H9 (cell line): ENCODE results near the gene CTXND2. TPM values are rescaled to one million over a fixed set of nuclear protein-coding genes. Genes with fewer than 3 reads are reported as not detected.

ENCODE experiments used
- DNase-seq: peaks from one replicate; pipeline ENCODE4 v3.0.0-alpha.2; 2017
- H2AFZ ChIP-seq: one replicate; pipeline ENCODE4 v1.6.1; 2013; ENCODE audit warnings: mild to moderate bottlenecking, low read length, control low read depth, moderate library complexity
- H2AK5ac ChIP-seq: 2 replicates; pipeline ENCODE4 v1.6.1; 2013; ENCODE audit warnings: low read length, control low read depth, mixed read lengths; ENCODE audit not compliant: insufficient read length
- H2BK120ac ChIP-seq: one replicate; pipeline ENCODE4 v1.6.1; 2013; ENCODE audit warnings: low read depth, mild to moderate bottlenecking, low read length, control low read depth, inconsistent platforms; ENCODE audit not compliant: poor library complexity, severe bottlenecking
- H2BK12ac ChIP-seq: 2 replicates; pipeline ENCODE4 v1.6.1; 2013; ENCODE audit warnings: low read length, control low read depth, mixed read lengths, low read depth; ENCODE audit not compliant: insufficient read length
- H2BK15ac ChIP-seq: 2 replicates; pipeline ENCODE4 v1.6.1; 2013; ENCODE audit warnings: low read depth, low read length, control low read depth
- H2BK20ac ChIP-seq: one replicate; pipeline ENCODE4 v1.6.1; 2013; ENCODE audit warnings: low read depth, mild to moderate bottlenecking, low read length, control low read depth, inconsistent platforms; ENCODE audit not compliant: poor library complexity, severe bottlenecking
- H2BK5ac ChIP-seq: 2 replicates; pipeline ENCODE4 v1.6.1; 2013; ENCODE audit warnings: low read length, control low read depth, mixed read lengths; ENCODE audit not compliant: insufficient read length
- H3K14ac ChIP-seq: 2 replicates; pipeline ENCODE4 v1.6.1; 2013; ENCODE audit warnings: low read length, control low read depth; ENCODE audit not compliant: insufficient read depth
- H3K18ac ChIP-seq: 2 replicates; pipeline ENCODE4 v1.6.1; 2013; ENCODE audit warnings: low read depth, mild to moderate bottlenecking, mixed read lengths, low read length, control low read depth; ENCODE audit not compliant: insufficient read length
- H3K23ac ChIP-seq: 2 replicates; pipeline ENCODE4 v1.6.1; 2013; ENCODE audit warnings: low read length, control low read depth, mixed read lengths, low read depth; ENCODE audit not compliant: insufficient read length
- H3K23me2 ChIP-seq: 2 replicates; pipeline ENCODE4 v1.6.1; 2013; ENCODE audit warnings: low read depth, mild to moderate bottlenecking, mixed read lengths, low read length, control low read depth; ENCODE audit not compliant: insufficient read length, poor library complexity, severe bottlenecking
- H3K27ac ChIP-seq: 2 replicates; pipeline ENCODE4 v1.5.1; 2013; ENCODE audit warnings: low read length, control low read depth, mixed read lengths, low read depth; ENCODE audit not compliant: insufficient read length
- H3K27me3 ChIP-seq: 2 replicates; pipeline ENCODE4 v1.6.1; 2013; ENCODE audit warnings: low read length, control low read depth, inconsistent platforms; ENCODE audit not compliant: insufficient read depth
- H3K4ac ChIP-seq: 2 replicates; pipeline ENCODE4 v1.6.1; 2013; ENCODE audit warnings: low read depth, mild to moderate bottlenecking, control low read depth, inconsistent platforms, low read length, moderate library complexity
- H3K4me1 ChIP-seq: 2 replicates; pipeline ENCODE4 v1.6.1; 2013; ENCODE audit warnings: low read length, control low read depth, inconsistent platforms; ENCODE audit not compliant: insufficient read depth
- H3K4me2 ChIP-seq: 2 replicates; pipeline ENCODE4 v1.6.1; 2013; ENCODE audit warnings: low read length, control low read depth, mixed read lengths; ENCODE audit not compliant: insufficient read length, insufficient read depth
- H3K56ac ChIP-seq: 2 replicates; pipeline ENCODE4 v1.6.1; 2013; ENCODE audit warnings: low read depth, mild to moderate bottlenecking, mixed read lengths, low read length, control low read depth; ENCODE audit not compliant: insufficient read length
- H3K79me1 ChIP-seq: 2 replicates; pipeline ENCODE4 v1.6.1; 2013; ENCODE audit warnings: low read depth, mild to moderate bottlenecking, moderate library complexity, low read length, control low read depth, inconsistent platforms; ENCODE audit not compliant: insufficient read depth, poor library complexity, severe bottlenecking
- H3K79me2 ChIP-seq: 2 replicates; pipeline ENCODE4 v1.6.1; 2013; ENCODE audit warnings: low read length, control low read depth, inconsistent platforms; ENCODE audit not compliant: insufficient read depth
- H3K9ac ChIP-seq: 2 replicates; pipeline ENCODE4 v1.6.1; 2013; ENCODE audit warnings: low read length, control low read depth, mixed read lengths; ENCODE audit not compliant: insufficient read length; ENCODE audit errors: extremely low read depth
- H3K9me3 ChIP-seq: one replicate; pipeline ENCODE4 v1.6.1; 2013; ENCODE audit warnings: low read depth, low read length, inconsistent platforms; ENCODE audit not compliant: control insufficient read depth
- H3T11ph ChIP-seq: one replicate; pipeline ENCODE4 v1.6.1; 2013; ENCODE audit warnings: mild to moderate bottlenecking, low read length, control low read depth, inconsistent platforms
- H4K20me1 ChIP-seq: one replicate; pipeline ENCODE4 v1.6.1; 2013; ENCODE audit not compliant: control insufficient read depth, insufficient read length, insufficient read depth
- H4K5ac ChIP-seq: 2 replicates; pipeline ENCODE4 v1.6.1; 2013; ENCODE audit warnings: low read depth, mild to moderate bottlenecking, mixed read lengths, low read length, control low read depth; ENCODE audit not compliant: insufficient read length
- H4K8ac ChIP-seq: replicated peaks from 2 replicates; pipeline ENCODE4 v1.6.1; 2013; ENCODE audit warnings: low read length, control low read depth, mixed read lengths, low read depth; ENCODE audit not compliant: insufficient read length
- H4K91ac ChIP-seq: 2 replicates; pipeline ENCODE4 v1.6.1; 2013; ENCODE audit warnings: low read depth, mild to moderate bottlenecking, moderate library complexity, mixed read lengths, low read length, control low read depth; ENCODE audit not compliant: insufficient read length
- H3K27ac Mint-ChIP-seq, 3 experiments: 2 replicates in 2 of 3; 3 replicates in 1 of 3; pipeline ENCODE4 v1.8.0; 2020 to 2021; ENCODE audit warnings: mixed read lengths in 3 of 3, mild to moderate bottlenecking in 1 of 3, moderate library complexity in 1 of 3
- H3K27me3 Mint-ChIP-seq: 2 replicates; pipeline ENCODE4 v1.8.0; 2021; ENCODE audit warnings: low read depth, mild to moderate bottlenecking, moderate library complexity, mixed read lengths
- H3K36me3 Mint-ChIP-seq, 3 experiments: 2 replicates in 2 of 3; 3 replicates in 1 of 3; pipeline ENCODE4 v1.8.0; 2020 to 2021; ENCODE audit warnings: low read depth in 3 of 3, mixed read lengths in 3 of 3; ENCODE audit not compliant: insufficient read depth in 1 of 3
- H3K4me1 Mint-ChIP-seq, 2 experiments: 2 replicates each; pipeline ENCODE4 v1.8.0; 2020; ENCODE audit warnings: mixed read lengths in 2 of 2
- H3K4me3 Mint-ChIP-seq, 2 experiments: 2 replicates in 1 of 2; 3 replicates in 1 of 2; pipeline ENCODE4 v1.8.0; 2020 to 2021; ENCODE audit warnings: mild to moderate bottlenecking in 2 of 2, mixed read lengths in 2 of 2, moderate library complexity in 1 of 2
- H3K9me3 Mint-ChIP-seq, 2 experiments: 2 replicates in 1 of 2; 3 replicates in 1 of 2; pipeline ENCODE4 v1.8.0; 2020; ENCODE audit warnings: mild to moderate bottlenecking in 2 of 2, mixed read lengths in 2 of 2, moderate library complexity in 1 of 2
- WGBS: extraction: QIAGEN DNeasy Blood & Tissue Kit; methylation state at CpG from one replicate; pipeline ENCODE4 v1.1.7; 2013; ENCODE audit warnings: missing lambda C conversion rate, low lambda C conversion rate, mixed read lengths; ENCODE audit not compliant: insufficient read length; ENCODE audit errors: extremely low coverage; 5-methylcytosine and 5-hydroxymethylcytosine counted together
- total RNA-seq: library from RNA; stranded (reverse); gene quantifications from 2 replicates; pipeline ENCODE4 v1.2.1, GENCODE V29; 2021
- TF ChIP-seq, protein P1 (sequence below): fragments of 200-600 bp; sonication (generic); conservative IDR thresholded peaks from 3 replicates; pipeline ENCODE4 v1.8.0; 2021; ENCODE audit warnings: antibody characterized with exemption, mild to moderate bottlenecking

CTXND2 gene
- total RNA-seq, 1 experiment from 2014 or later, result not detected

DNA sequence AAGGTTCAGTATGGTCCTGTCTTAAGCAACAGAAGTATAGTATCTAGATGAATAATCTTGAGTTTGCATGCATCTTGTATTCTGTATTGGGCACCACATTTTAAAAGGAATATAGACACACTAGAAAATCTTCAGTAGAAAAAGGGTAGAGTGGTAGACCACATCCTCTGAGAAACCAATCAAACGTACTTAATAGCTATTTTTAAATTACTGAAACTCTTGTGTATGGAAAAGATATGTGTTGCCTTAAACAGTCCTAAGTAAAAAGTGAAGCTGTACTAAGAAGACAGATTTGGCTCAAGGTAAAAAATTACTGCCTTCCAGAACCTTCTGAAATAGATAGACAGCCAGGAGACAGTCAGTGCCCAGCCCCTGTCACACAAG, 3.1 kb downstream of the CTXND2 start:
- H2AK5ac ChIP-seq, result no peak overlapping the region
- TF ChIP-seq, protein P1, sequence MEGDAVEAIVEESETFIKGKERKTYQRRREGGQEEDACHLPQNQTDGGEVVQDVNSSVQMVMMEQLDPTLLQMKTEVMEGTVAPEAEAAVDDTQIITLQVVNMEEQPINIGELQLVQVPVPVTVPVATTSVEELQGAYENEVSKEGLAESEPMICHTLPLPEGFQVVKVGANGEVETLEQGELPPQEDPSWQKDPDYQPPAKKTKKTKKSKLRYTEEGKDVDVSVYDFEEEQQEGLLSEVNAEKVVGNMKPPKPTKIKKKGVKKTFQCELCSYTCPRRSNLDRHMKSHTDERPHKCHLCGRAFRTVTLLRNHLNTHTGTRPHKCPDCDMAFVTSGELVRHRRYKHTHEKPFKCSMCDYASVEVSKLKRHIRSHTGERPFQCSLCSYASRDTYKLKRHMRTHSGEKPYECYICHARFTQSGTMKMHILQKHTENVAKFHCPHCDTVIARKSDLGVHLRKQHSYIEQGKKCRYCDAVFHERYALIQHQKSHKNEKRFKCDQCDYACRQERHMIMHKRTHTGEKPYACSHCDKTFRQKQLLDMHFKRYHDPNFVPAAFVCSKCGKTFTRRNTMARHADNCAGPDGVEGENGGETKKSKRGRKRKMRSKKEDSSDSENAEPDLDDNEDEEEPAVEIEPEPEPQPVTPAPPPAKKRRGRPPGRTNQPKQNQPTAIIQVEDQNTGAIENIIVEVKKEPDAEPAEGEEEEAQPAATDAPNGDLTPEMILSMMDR, result no peak
- no peaks in the 10 kb centered on the region for H3K23me2 ChIP-seq
- no CpG with 5 or more reads among the region's 1 CpG for WGBS
- Mint-ChIP-seq H3K36me3 (no peaks in the 10 kb centered on the region), H3K9me3 (no peaks in the 10 kb centered on the region), H3K27ac (no peak overlapping the region), H3K27me3 (no peaks in the 10 kb centered on the region; the same call in 1 of the 2 replicates), H3K4me3 (no peak overlapping the region), H3K4me1 (peaks cover 3 to 4% of the 10 kb centered on the region in 2 experiments)
- no peak overlapping the region for H3K4ac ChIP-seq
- no peaks in the 10 kb centered on the region for H4K20me1 ChIP-seq
- no peak overlapping the region for H2AFZ ChIP-seq
- no peak overlapping the region for H3K9ac ChIP-seq
- H3K23ac ChIP-seq, result no peak overlapping the region
- H3K4me1 ChIP-seq, result no peaks in the 10 kb centered on the region
- H3T11ph ChIP-seq, result no peak overlapping the region
- no peak overlapping the region for H3K4me2 ChIP-seq
- no peak for DNase-seq
- H3K79me2 ChIP-seq, result no peaks in the 10 kb centered on the region
- H3K79me1 ChIP-seq, result no peaks in the 10 kb centered on the region
- no peak overlapping the region for H3K27ac ChIP-seq
- no peak overlapping the region for H2BK15ac ChIP-seq
- H4K91ac ChIP-seq, result no peak overlapping the region
- H3K9me3 ChIP-seq, result no peaks in the 10 kb centered on the region
- no peak overlapping the region for H3K14ac ChIP-seq
- no peaks in the 10 kb centered on the region for H3K27me3 ChIP-seq
- H2BK12ac ChIP-seq, result no peak overlapping the region
- H2BK120ac ChIP-seq, result no peak overlapping the region
- H4K5ac ChIP-seq, result no peak overlapping the region
- H4K8ac ChIP-seq, result no peak overlapping the region
- no peak overlapping the region for H3K56ac ChIP-seq
- H2BK20ac ChIP-seq, result no peak overlapping the region
- no peak overlapping the region for H3K18ac ChIP-seq
- no peak overlapping the region for H2BK5ac ChIP-seq
